KMS-11 (cell line): Measurements from ENCODE around the gene DNASE1.

ENCODE experiments used
- H2AFZ ChIP-seq: fragments of 200-600 bp; sonication (generic); 2 replicates; pipeline ENCODE4 v1.6.1; 2016; ENCODE audit warnings: antibody characterized with exemption, mixed run types, low read depth
- H3K27ac ChIP-seq: fragments of 200-600 bp; sonication (generic); 2 replicates; pipeline ENCODE4 v1.6.1; 2016; ENCODE audit warnings: mild to moderate bottlenecking, mixed run types
- H3K27me3 ChIP-seq: fragments of 200-600 bp; sonication (generic); 2 replicates; pipeline ENCODE4 v1.6.1; 2017; ENCODE audit warnings: mild to moderate bottlenecking, low read depth, mixed run types, moderate library complexity; ENCODE audit not compliant: insufficient read depth
- H3K36me3 ChIP-seq: fragments of 200-600 bp; sonication (generic); 2 replicates; pipeline ENCODE4 v1.6.1; 2017; ENCODE audit warnings: mild to moderate bottlenecking, mixed run types; ENCODE audit not compliant: insufficient read depth
- H3K4me1 ChIP-seq: fragments of 200-600 bp; sonication (generic); 2 replicates; pipeline ENCODE4 v1.6.1; 2016; ENCODE audit warnings: mild to moderate bottlenecking, low read depth, mixed run types; ENCODE audit not compliant: poor library complexity, severe bottlenecking
- H3K4me2 ChIP-seq: fragments of 200-600 bp; sonication (generic); 2 replicates; pipeline ENCODE4 v1.7.0; 2016; ENCODE audit warnings: mild to moderate bottlenecking, mixed run types
- H3K4me3 ChIP-seq: fragments of 200-600 bp; sonication (generic); IDR thresholded peaks from 2 replicates; pipeline ENCODE4 v1.6.1; 2017; ENCODE audit warnings: low read depth, low read length, mixed read lengths; ENCODE audit not compliant: insufficient read depth
- H3K79me2 ChIP-seq: fragments of 200-600 bp; sonication (generic); 2 replicates; pipeline ENCODE4 v1.6.1; 2016; ENCODE audit warnings: low read depth, mixed run types; ENCODE audit not compliant: insufficient read depth
- H3K9ac ChIP-seq: fragments of 200-600 bp; sonication (generic); 2 replicates; pipeline ENCODE4 v1.6.1; 2016; ENCODE audit warnings: mild to moderate bottlenecking, mixed run types
- H4K20me1 ChIP-seq: fragments of 200-600 bp; sonication (generic); 2 replicates; pipeline ENCODE4 v1.6.1; 2016; ENCODE audit warnings: mild to moderate bottlenecking, mixed run types; ENCODE audit not compliant: insufficient read depth
- TF ChIP-seq, protein P1 (sequence below): fragments of 200-600 bp; sonication (generic); conservative IDR thresholded peaks from 2 replicates; pipeline ENCODE4 v1.6.1; 2017; ENCODE audit warnings: low read depth, mild to moderate bottlenecking, antibody characterized with exemption, low read length, moderate library complexity, mixed read lengths

The DNASE1 gene

DNA sequence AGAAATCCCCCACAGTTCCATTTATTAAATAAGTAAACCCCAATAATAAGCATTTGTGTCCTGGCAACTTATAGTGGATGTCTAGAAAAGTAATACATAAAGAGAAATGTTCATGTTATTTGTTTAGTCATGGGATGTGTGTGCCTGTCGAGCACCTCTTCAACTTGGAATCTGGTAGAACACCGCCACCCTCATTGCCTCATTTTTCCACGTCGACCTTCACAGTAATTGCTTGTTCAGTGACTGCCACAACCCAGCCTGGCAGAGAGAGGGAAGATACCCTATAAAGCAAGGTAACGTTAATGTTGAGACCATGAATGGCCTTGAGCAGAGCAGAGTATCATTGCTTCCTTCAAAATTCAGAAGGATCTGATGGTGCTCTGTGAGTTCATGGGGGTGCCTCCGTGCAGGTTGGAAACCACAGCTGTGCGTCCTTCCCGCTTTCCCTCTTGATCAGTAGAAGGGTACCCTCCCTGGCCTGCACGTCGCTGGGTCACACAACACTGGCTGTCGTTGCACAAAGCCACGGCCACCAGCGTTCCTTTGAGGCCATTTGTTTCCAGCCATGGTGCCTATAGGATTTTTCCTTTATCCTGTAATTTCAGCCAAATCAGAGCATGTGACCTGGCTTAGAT lies 3.7 kb upstream of the DNASE1 start:
- Histone ChIP-seq H3K27ac (no peak overlapping the region), H3K4me1 (no peaks in the 10 kb centered on the region), H3K36me3 (no peaks in the 10 kb centered on the region)

DNA sequence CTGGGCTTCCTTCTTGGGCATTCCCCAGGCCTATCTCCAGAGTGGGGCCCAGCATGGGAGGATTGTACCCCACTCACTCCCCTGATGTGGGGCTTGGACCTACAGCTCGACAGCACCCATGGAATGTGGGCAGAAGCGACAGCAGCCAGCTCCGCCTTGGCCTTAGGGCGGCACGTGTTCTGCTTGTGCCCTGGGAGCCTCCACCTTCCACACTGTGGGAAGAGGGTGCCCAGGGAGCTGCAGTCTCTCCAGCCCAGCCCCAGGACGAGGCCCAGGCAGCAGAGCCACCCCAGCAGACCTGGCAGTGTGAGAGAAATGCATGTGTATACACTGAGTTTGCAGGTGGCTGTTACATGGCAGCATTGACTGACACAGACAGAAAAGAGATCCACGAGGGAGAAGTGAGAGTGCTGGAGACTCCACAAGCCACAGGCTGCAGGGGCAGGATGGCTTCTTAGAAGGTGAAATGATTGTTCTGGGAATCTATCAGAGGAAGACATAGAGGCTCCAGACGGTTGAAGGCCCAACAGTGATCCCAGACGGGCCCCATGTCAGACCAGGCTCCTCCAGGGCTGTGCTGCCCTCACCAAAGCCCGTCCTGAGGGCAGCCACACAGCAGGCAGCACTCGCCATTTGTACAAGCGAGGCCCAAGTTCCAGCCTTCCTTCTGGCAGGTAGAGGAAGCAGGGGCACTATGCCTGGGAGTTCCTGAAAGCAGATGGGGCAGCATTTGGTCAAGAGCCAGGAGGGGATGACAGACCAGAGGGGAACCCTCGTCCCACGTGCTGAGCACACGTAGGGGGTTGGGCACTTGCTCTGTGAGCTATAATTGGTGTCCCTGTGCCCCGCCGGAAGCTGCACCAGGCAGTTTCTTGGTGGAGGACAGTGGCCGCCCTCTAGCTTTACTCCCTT lies 2.8 kb upstream of the DNASE1 start:
- no peaks in the 10 kb centered on the region for H3K27me3 ChIP-seq
- no peaks in the 10 kb centered on the region for H3K36me3 ChIP-seq
- H3K9ac ChIP-seq = no peak overlapping the region
- H4K20me1 ChIP-seq = no peaks in the 10 kb centered on the region
- H2AFZ ChIP-seq = no peak overlapping the region
- H3K79me2 ChIP-seq = no peaks in the 10 kb centered on the region
- H3K4me1 ChIP-seq = no peaks in the 10 kb centered on the region
- no peak overlapping the region for H3K4me3 ChIP-seq
- no peak overlapping the region for H3K4me2 ChIP-seq
- TF ChIP-seq, protein P1, sequence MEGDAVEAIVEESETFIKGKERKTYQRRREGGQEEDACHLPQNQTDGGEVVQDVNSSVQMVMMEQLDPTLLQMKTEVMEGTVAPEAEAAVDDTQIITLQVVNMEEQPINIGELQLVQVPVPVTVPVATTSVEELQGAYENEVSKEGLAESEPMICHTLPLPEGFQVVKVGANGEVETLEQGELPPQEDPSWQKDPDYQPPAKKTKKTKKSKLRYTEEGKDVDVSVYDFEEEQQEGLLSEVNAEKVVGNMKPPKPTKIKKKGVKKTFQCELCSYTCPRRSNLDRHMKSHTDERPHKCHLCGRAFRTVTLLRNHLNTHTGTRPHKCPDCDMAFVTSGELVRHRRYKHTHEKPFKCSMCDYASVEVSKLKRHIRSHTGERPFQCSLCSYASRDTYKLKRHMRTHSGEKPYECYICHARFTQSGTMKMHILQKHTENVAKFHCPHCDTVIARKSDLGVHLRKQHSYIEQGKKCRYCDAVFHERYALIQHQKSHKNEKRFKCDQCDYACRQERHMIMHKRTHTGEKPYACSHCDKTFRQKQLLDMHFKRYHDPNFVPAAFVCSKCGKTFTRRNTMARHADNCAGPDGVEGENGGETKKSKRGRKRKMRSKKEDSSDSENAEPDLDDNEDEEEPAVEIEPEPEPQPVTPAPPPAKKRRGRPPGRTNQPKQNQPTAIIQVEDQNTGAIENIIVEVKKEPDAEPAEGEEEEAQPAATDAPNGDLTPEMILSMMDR = no peak
- no peak overlapping the region for H3K27ac ChIP-seq

More for the DNA sequence above, 3.7 kb upstream of the DNASE1 start:
- no peaks in the 10 kb centered on the region for H3K27me3 ChIP-seq
- H3K9ac ChIP-seq = no peak overlapping the region
- no peak overlapping the region for H3K4me3 ChIP-seq
- H3K79me2 ChIP-seq = no peaks in the 10 kb centered on the region
- H4K20me1 ChIP-seq = no peaks in the 10 kb centered on the region
- no peak overlapping the region for H3K4me2 ChIP-seq
- no peak overlapping the region for H2AFZ ChIP-seq
- TF ChIP-seq, protein P1 = no peak

DNA sequence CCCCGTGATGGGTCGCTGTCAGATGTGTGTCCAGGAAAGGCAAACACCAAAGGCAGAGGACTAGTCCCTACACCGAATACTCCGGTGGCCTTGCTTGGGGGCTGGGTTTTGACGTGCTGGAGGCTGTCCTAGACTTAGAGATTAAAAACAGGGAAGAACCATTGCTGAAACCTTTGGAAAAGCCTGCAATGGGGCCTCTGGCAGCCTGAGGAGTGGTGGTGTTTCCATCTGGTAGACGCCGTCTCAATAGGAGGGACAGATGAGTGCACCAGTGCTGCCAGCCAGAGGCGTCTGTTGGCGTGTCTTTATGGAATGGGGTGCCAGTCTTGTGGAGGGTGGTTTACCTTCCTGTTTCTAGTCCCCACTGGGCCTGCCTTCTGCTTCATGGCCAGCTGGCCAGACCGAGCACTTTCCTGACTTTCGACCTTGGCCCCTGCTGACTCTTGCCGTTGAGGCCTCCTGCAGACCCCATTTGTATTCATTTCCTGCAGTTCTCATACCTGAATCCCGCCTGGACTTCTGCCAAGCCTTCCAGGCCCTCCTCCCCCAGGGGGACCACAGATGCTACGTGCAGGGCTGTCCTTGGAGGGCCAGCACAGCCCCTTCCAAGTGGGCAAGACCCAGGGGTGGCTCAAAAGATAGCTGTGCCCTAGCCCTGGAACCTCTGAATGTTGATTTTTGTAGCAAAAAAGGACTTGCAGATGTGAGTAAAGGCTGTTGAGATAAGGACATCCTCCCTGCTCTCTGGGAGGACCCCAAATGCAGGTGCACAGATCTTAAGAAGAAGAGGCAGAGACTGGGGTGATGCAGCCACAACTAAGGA lies 1.9 kb upstream of the DNASE1 start:
- TF ChIP-seq, protein P1 = no peak
- no peaks in the 10 kb centered on the region for H3K4me1 ChIP-seq
- H3K36me3 ChIP-seq = peaks cover 6% of the 10 kb centered on the region; the same call in 1 of the 2 replicates
- H3K9ac ChIP-seq = no peak overlapping the region
- no peak overlapping the region for H3K4me2 ChIP-seq
- H4K20me1 ChIP-seq = no peaks in the 10 kb centered on the region
- H3K27me3 ChIP-seq = no peaks in the 10 kb centered on the region
- no peak overlapping the region for H2AFZ ChIP-seq
- H3K79me2 ChIP-seq = no peaks in the 10 kb centered on the region
- no peak overlapping the region for H3K27ac ChIP-seq
- H3K4me3 ChIP-seq = no peak overlapping the region

DNA sequence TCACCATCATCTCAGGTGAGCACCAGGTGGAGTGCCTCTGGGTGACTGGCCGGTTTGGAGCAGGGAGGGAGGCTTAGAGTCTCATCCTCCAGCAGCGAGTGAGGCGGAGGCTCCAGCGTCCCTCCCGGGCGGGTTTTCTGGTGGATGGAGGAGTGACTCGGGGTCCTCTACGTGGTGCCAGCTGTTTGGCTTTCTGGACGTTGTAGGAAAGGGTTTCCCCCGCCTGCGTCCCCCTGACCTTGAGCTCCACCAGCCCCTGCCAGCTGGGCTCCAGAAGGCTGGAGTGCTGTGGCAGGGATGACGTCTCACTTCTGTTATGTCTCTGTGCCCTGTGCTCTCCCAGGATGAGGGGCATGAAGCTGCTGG lies 522 bp downstream of the DNASE1 start:
- no peak overlapping the region; the same call in 1 of the 2 replicates for H3K27ac ChIP-seq
- no peaks in the 10 kb centered on the region for H4K20me1 ChIP-seq
- H3K27me3 ChIP-seq = no peaks in the 10 kb centered on the region
- no peak overlapping the region for H3K4me2 ChIP-seq
- no peaks in the 10 kb centered on the region for H3K4me1 ChIP-seq
- H3K36me3 ChIP-seq = peaks cover 17% of the 10 kb centered on the region; the same call in 1 of the 2 replicates
- H3K9ac ChIP-seq = no peak overlapping the region
- TF ChIP-seq, protein P1 = no peak
- no peak overlapping the region for H3K4me3 ChIP-seq
- H3K79me2 ChIP-seq = no peaks in the 10 kb centered on the region
- no peak overlapping the region for H2AFZ ChIP-seq
